Erythroblast (primary cell): ENCODE measurements around the gene IP6K3.

ENCODE experiments used
- GATA1 ChIP-seq: IDR thresholded peaks from 2 replicates; pipeline ENCODE4 v1.6.1; 2011; ENCODE audit warnings: low read depth, mild to moderate bottlenecking, control low read depth, low read length, moderate library complexity
- POLR2A ChIP-seq: IDR thresholded peaks from 2 replicates; pipeline ENCODE4 v1.6.1; 2011; ENCODE audit warnings: mild to moderate bottlenecking, low read length

DNA sequence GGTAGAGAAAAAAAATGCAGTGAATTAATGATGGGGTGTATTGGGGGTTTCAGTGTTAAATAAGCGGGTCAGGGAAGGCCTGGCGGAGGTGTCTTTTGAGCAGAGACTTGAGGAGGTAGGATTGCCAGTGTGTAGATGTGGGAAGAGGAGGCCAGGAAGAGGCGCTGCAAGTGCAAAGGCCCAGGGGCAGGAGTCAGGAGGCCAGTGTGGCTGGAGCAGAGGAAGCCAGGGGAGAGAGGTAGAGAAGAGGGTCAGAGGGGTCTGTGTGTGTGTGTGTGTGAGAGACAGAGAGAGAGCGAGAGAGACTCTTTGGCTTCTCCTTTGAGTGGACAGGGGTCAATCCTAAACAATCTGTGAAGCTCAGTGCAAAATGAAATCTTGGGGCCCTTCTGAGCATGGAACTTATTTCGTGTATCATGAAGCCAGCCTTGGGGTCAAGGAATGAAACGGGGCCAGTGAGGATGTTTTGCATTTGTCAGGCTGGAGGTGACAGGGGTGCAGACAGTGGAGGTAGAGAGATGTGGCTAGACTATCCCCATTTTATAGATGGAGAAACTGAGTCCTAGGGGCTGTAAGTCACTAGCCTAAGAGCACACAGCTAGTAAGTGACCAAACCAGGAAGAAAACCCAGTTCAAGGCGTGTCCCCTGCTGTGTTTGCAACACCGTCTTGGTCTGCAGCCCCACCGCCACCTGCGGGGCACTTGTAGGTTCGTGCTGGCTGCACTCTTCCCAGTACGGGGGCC lies 9.7 kb upstream of the IP6K3 start:
- TF ChIP-seq POLR2A = no peak
- TF ChIP-seq GATA1 = no peak
